Panc1 (cell line): ENCODE measurements around the gene ZDHHC14. TPM values are rescaled to one million over a fixed set of nuclear protein-coding genes. Genes with fewer than 3 reads are reported as not detected.

Source experiments
- ATAC-seq: fragments of 200-7000 bp; cut with Tn5 transposase; 2 replicates; pipeline ENCODE4 v1.9.1; 2020; ENCODE audit warnings: mild to moderate bottlenecking, moderate library complexity
- BruUV-seq: library from RNA; stranded (reverse); fragments of 400-500 nt; replicated peaks from 2 replicates; lab custom pipeline; 2021; lab: Mats Ljungman, UMichigan
- CTCF ChIA-PET: fragments of 300-600 bp; sonication (Branson Sonifier 250); formaldehyde crosslinking; loops from one replicate; lab custom pipeline; 2022; ENCODE audit warnings: antibody characterized with exemption; lab: Charles Lee
- POLR2A ChIA-PET: fragments of 300-600 bp; sonication (Branson Sonifier 250); formaldehyde crosslinking; loops from one replicate; lab custom pipeline; 2022; ENCODE audit warnings: antibody characterized with exemption; lab: Charles Lee
- DNase-seq: peaks from one replicate; pipeline ENCODE4 v3.0.0-alpha.2; 2010; ENCODE audit warnings: low read depth, low spot score
- H3K27ac ChIP-seq: 2 replicates; pipeline ENCODE4 v1.5.1; 2011; ENCODE audit warnings: mild to moderate bottlenecking, low read length, inconsistent platforms
- H3K27me3 ChIP-seq: fragments of 200-500 bp; sonication (Bioruptor generic); 2 replicates; pipeline ENCODE4 v1.6.0; 2014; ENCODE audit warnings: low read length, inconsistent platforms; ENCODE audit not compliant: control insufficient read depth, insufficient read depth
- H3K36me3 ChIP-seq: fragments of 200-500 bp; sonication (Bioruptor generic); 2 replicates; pipeline ENCODE4 v1.5.1; 2014; ENCODE audit warnings: inconsistent platforms, mild to moderate bottlenecking, low read length, moderate library complexity; ENCODE audit not compliant: control insufficient read depth, insufficient read depth
- H3K4me1 ChIP-seq: 2 replicates; pipeline ENCODE4 v1.5.1; 2011; ENCODE audit warnings: inconsistent platforms, mild to moderate bottlenecking, low read length, moderate library complexity; ENCODE audit not compliant: control insufficient read depth, insufficient read depth
- H3K4me3 ChIP-seq, 2 experiments: 2 replicates each; pipeline ENCODE4 v1.5.1; 2011 to 2012; ENCODE audit warnings: low read depth in 2 of 2, low read length in 2 of 2, mild to moderate bottlenecking in 2 of 2, inconsistent platforms in 1 of 2, moderate library complexity in 1 of 2
- H3K9me3 ChIP-seq: fragments of 200-500 bp; sonication (Bioruptor generic); 2 replicates; pipeline ENCODE4 v1.5.1; 2014; ENCODE audit warnings: low read depth, mild to moderate bottlenecking, inconsistent platforms, low read length, moderate library complexity; ENCODE audit not compliant: control insufficient read depth, insufficient read depth
- CTCF ChIP-seq: fragments of 450-650 bp; IDR thresholded peaks from 2 replicates; pipeline ENCODE4 v1.5.1; 2017; ENCODE audit warnings: mild to moderate bottlenecking
- POLR2AphosphoS5 ChIP-seq: IDR thresholded peaks from 2 replicates; pipeline ENCODE4 v1.6.1; 2012; ENCODE audit warnings: mild to moderate bottlenecking, low read depth, low read length, moderate library complexity
- REST ChIP-seq, 2 experiments: IDR thresholded peaks; 2 replicates each; pipeline ENCODE4 v1.6.1; 2011 to 2012; ENCODE audit warnings: low read depth in 2 of 2, control low read depth in 1 of 2, low read length in 1 of 2, mild to moderate bottlenecking in 1 of 2, moderate library complexity in 1 of 2; ENCODE audit not compliant: insufficient read depth in 1 of 2
- SIN3A ChIP-seq: IDR thresholded peaks from 2 replicates; pipeline ENCODE4 v1.6.1; 2012; ENCODE audit warnings: low read depth, mild to moderate bottlenecking, low read length, moderate library complexity, borderline replicate concordance; ENCODE audit not compliant: insufficient read depth
- TCF7L2 ChIP-seq: IDR thresholded peaks from 2 replicates; pipeline ENCODE4 v1.6.1; 2011; ENCODE audit warnings: mild to moderate bottlenecking, low read depth, low read length, inconsistent platforms
- in situ Hi-C: cut with HindIII; loops from 2 replicates; pipeline ENCODE4 v1.10.0; 2016; ENCODE audit warnings: low sequenced_read_pairs, low pct_unique_long_range_greater_than_20kb
- intact Hi-C: fragments of 100-400 bp; cut with micrococcal nuclease; formaldehyde crosslinking; loops from one replicate; pipeline ENCODE4 v1.10.0; 2022; ENCODE audit not compliant: unreplicated experiment
- total RNA-seq: library from RNA; stranded (reverse); gene quantifications from one replicate; pipeline ENCODE4 v1.2.1, GENCODE V29; 2021; ENCODE audit not compliant: unreplicated experiment

Gene ZDHHC14
- total RNA-seq, 1 experiment from 2014 or later, result 19.9 TPM

DNA sequence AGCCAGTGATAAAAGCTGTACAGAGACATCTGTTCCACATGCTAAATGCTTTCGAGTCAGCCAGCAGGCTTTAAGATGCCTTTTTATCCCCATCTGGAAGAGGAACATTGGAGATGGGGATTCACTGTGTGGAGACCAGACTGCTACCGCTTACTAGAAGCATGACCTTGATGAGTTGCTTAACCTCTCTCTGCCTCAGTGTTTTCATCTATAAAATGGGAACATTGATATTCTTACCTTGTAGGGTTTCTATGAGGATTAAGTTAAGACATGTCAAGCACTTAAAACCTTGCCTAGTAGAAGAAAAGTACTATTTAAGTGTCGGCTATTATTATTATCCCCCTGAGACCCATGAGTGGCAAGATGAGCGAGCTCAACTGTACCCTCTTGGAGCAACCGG is 276.8 kb downstream of the ZDHHC14 start:
- ATAC-seq, result no peak
- Histone ChIP-seq H3K27ac (no peak overlapping the region), H3K4me1 (no peaks in the 10 kb centered on the region), H3K36me3 (no peaks in the 10 kb centered on the region), H3K4me3 (no peak overlapping the region), H3K27me3 (no peaks in the 10 kb centered on the region), H3K9me3 (no peaks in the 10 kb centered on the region)
- TF ChIP-seq TCF7L2 (no peak), REST (IDR thresholded peaks at IDR 0.05; ENCODE audit: insufficient read depth in 1 of 2, low read depth in 2 of 2, low read length in 1 of 2) (no peak), SIN3A (no peak), CTCF (no peak)
- BruUV-seq, result no TSS peak
- CTCF ChIA-PET, result no interaction called here
- in situ Hi-C loops, result loop anchor here (25.0 kb wide), 1 partner anchor 345 kb away; the partner anchor contains the start of gene TMEM242
- intact Hi-C loops, result no loop called here
- no peak for DNase-seq
- POLR2A ChIA-PET, result no interaction called here

GRCh38 chr6:157658301-157658700 is 277.3 kb downstream of the ZDHHC14 start:
- no TSS peak for BruUV-seq
- H3K27ac ChIP-seq, result no peak overlapping the region
- ATAC-seq (no peak), DNase-seq (no peak)
- in situ Hi-C loops, result loop anchor here (25.0 kb wide), 1 partner anchor 346 kb away; the partner anchor contains the start of gene TMEM242
- H3K9me3 ChIP-seq, result no peaks in the 10 kb centered on the region
- ChIA-PET POLR2A (no interaction called here), CTCF (no interaction called here)
- no peaks in the 10 kb centered on the region for H3K36me3 ChIP-seq
- H3K27me3 ChIP-seq, result no peaks in the 10 kb centered on the region
- no peaks in the 10 kb centered on the region for H3K4me1 ChIP-seq
- intact Hi-C loops, result no loop called here
- no peak overlapping the region for H3K4me3 ChIP-seq
- no peak for TF ChIP-seq REST (IDR thresholded peaks at IDR 0.05; ENCODE audit: insufficient read depth in 1 of 2, low read depth in 2 of 2, low read length in 1 of 2)
- no peak for TF ChIP-seq SIN3A
- TF ChIP-seq CTCF, result no peak
- TF ChIP-seq TCF7L2, result no peak
- no peak for TF ChIP-seq POLR2AphosphoS5
